H1 (cell line): ENCODE data around the gene SOD2. TPM values are rescaled to one million over a fixed set of nuclear protein-coding genes. Genes with fewer than 3 reads are reported as not detected.
A peak's percentile ranks its signal among the peaks of the same experiment; 100 is the strongest.

ENCODE experiments used
- BACH1 ChIP-seq: IDR thresholded peaks from 2 replicates; pipeline ENCODE4 v1.6.1; 2012; ENCODE audit warnings: low read length, improper control_type of control experiment
- BCL11A ChIP-seq, 2 experiments: IDR thresholded peaks; one replicate each; pipeline ENCODE4 v1.6.1; 2011; ENCODE audit warnings: low read depth in 2 of 2, low read length in 2 of 2, mild to moderate bottlenecking in 2 of 2
- CHD7 ChIP-seq: fragments of 300-600 bp; sonication (generic); IDR thresholded peaks from 2 replicates; pipeline ENCODE4 v1.7.1; 2012; ENCODE audit warnings: low read length, moderate library complexity, mild to moderate bottlenecking, inconsistent platforms; ENCODE audit not compliant: insufficient replicate concordance
- KDM4A ChIP-seq: IDR thresholded peaks from one replicate; pipeline ENCODE4 v1.7.1; 2012; ENCODE audit warnings: low read depth, mild to moderate bottlenecking, moderate library complexity, low read length, inconsistent platforms; ENCODE audit not compliant: severe bottlenecking
- MAX ChIP-seq: IDR thresholded peaks from 2 replicates; pipeline ENCODE4 v1.6.1; 2012; ENCODE audit warnings: inconsistent platforms
- NANOG ChIP-seq: IDR thresholded peaks from 2 replicates; pipeline ENCODE4 v1.6.1; 2011; ENCODE audit warnings: low read length, low read depth, mild to moderate bottlenecking, inconsistent platforms; ENCODE audit not compliant: insufficient read depth, poor library complexity, severe bottlenecking
- POLR2A ChIP-seq, 2 experiments: IDR thresholded peaks; 1 replicate in 1 of 2; 2 replicates in 1 of 2; pipeline ENCODE4 v1.6.1; 2011; ENCODE audit warnings: low read depth in 2 of 2, low read length in 2 of 2, mild to moderate bottlenecking in 2 of 2; ENCODE audit errors: control extremely low read depth in 1 of 2
- TAF1 ChIP-seq: IDR thresholded peaks from 2 replicates; pipeline ENCODE4 v1.6.1; 2011; ENCODE audit warnings: mild to moderate bottlenecking, low read depth, low read length
- USF2 ChIP-seq: IDR thresholded peaks from 2 replicates; pipeline ENCODE4 v1.6.1; 2011; ENCODE audit warnings: low read length, improper control_type of control experiment
- polyA plus RNA-seq, 7 experiments: library from polyadenylated mRNA; depleted of rRNA in 3 of 7; stranded (reverse) in 5 of 7; unstranded in 2 of 7; fragments of >200 nt in 5 of 7; fragments of 200-250 nt in 2 of 7; gene quantifications; 1 replicate in 5 of 7; 2 replicates in 1 of 7; 4 replicates in 1 of 7; pipeline versions ENCODE4 v1.2.1 to v1.2.3, GENCODE V29; 2011 to 2013; ENCODE audit warnings: missing spikeins in 2 of 7, mixed read lengths in 2 of 7
- total RNA-seq: library from RNA; stranded (reverse); fragmentation: NEBNext Ultra II Directional; extraction: Animal tissue kit (Norgen Biotek cat#: 25700); gene quantifications from 2 replicates; pipeline ENCODE4 v1.2.1, GENCODE V29; 2021

SOD2 gene
- total and polyA plus RNA-seq, 2 of the 8 experiments (the other 6 are each of a cell fraction or from before 2014, with no cell fraction given): 31.1 to 88.7 TPM

GRCh38 chr6:159693128-159693893 is at the start of gene SOD2 (continued):
- TF ChIP-seq CHD7 (no peak), NANOG (no peak), TAF1 (peak; percentile 90), BACH1 (no peak), MAX (peak; percentile 61), BCL11A (IDR thresholded peaks at IDR 0.05; ENCODE audit: low read depth in 2 of 2, low read length in 2 of 2) (no peak), KDM4A (peak; percentile 10), POLR2A (IDR thresholded peaks at IDR 0.05; ENCODE audit: control extremely low read depth in 1 of 2, low read depth in 2 of 2, low read length in 2 of 2) (peak; percentile 74 to 85), USF2 (no peak)
